C4-2B (cell line): Measurements from ENCODE around the gene NPY2R.

Experiments used
- H3K27ac ChIP-seq: fragments of 450-650 bp; 2 replicates; pipeline ENCODE4 v1.5.1; 2017
- ZFX ChIP-seq: fragments of 450-650 bp; IDR thresholded peaks from 2 replicates; pipeline ENCODE4 v1.6.1; 2017
- TF ChIP-seq, protein P1 (sequence below): fragments of 450-650 bp; conservative IDR thresholded peaks from 2 replicates; pipeline ENCODE4 v1.5.1; 2017; ENCODE audit warnings: mild to moderate bottlenecking

Gene NPY2R, protein sequence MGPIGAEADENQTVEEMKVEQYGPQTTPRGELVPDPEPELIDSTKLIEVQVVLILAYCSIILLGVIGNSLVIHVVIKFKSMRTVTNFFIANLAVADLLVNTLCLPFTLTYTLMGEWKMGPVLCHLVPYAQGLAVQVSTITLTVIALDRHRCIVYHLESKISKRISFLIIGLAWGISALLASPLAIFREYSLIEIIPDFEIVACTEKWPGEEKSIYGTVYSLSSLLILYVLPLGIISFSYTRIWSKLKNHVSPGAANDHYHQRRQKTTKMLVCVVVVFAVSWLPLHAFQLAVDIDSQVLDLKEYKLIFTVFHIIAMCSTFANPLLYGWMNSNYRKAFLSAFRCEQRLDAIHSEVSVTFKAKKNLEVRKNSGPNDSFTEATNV

DNA sequence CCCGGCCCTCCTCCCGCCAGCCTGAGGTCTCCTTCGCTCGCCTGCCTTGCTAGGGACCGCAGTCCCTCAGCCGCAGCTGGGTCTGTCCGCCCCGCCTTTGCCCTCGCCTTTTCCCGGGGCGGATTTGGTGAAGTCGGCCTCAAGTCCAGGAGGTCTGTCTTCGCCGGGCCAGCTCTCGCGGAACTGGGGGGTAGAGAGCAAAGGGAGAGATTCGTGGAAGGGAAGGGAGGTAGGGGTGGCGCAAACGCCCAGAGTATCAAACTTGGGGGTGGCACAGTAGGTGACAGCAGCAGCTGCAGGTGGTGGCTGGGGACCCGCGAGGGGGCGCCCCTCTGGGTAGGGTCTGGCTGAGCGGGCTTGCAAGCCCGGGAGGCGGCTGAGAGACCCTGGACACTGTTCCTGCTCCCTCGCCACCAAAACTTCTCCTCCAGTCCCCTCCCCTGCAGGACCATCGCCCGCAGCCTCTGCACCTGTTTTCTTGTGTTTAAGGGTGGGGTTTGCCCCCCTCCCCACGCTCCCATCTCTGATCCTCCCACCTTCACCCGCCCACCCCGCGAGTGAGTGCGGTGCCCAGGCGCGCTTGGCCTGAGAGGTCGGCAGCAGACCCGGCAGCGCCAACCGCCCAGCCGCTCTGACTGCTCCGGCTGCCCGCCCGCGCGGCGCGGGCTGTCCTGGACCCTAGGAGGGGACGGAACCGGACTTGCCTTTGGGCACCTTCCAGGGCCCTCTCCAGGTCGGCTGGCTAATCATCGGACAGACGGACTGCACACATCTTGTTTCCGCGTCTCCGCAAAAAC, at the start of gene NPY2R:
Gene NPY2R, plus strand, starts transcription at position 379 of the 797 bp plus-strand sequence. CDS start 5,304 bp downstream, outside the sequence.
- TF ChIP-seq, protein P1, sequence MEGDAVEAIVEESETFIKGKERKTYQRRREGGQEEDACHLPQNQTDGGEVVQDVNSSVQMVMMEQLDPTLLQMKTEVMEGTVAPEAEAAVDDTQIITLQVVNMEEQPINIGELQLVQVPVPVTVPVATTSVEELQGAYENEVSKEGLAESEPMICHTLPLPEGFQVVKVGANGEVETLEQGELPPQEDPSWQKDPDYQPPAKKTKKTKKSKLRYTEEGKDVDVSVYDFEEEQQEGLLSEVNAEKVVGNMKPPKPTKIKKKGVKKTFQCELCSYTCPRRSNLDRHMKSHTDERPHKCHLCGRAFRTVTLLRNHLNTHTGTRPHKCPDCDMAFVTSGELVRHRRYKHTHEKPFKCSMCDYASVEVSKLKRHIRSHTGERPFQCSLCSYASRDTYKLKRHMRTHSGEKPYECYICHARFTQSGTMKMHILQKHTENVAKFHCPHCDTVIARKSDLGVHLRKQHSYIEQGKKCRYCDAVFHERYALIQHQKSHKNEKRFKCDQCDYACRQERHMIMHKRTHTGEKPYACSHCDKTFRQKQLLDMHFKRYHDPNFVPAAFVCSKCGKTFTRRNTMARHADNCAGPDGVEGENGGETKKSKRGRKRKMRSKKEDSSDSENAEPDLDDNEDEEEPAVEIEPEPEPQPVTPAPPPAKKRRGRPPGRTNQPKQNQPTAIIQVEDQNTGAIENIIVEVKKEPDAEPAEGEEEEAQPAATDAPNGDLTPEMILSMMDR = no peak
- H3K27ac ChIP-seq = no peak within 1 kb of the TSS; the same call in 1 of the 2 replicates

DNA sequence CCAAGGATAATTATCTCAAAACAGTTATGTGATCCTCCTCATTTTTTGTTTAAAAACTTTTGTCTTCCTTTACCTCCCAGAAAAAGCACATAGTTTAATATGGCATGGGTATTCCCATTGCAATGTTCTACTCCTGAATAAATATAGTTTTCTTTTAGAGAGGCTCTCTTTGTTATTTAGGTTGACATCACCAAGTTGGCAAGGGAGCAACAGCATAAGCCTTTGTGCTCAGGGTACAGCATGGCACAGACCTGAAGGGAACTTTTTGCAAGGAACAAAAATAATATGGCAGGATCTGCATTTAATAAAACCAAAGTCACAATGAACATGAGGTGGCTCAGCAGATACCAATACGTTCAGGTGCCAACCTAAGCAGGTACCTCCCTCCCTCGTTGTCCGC, 47.1 kb upstream of the NPY2R start:
- TF ChIP-seq, protein P1 = no peak
- TF ChIP-seq ZFX = no peak

DNA sequence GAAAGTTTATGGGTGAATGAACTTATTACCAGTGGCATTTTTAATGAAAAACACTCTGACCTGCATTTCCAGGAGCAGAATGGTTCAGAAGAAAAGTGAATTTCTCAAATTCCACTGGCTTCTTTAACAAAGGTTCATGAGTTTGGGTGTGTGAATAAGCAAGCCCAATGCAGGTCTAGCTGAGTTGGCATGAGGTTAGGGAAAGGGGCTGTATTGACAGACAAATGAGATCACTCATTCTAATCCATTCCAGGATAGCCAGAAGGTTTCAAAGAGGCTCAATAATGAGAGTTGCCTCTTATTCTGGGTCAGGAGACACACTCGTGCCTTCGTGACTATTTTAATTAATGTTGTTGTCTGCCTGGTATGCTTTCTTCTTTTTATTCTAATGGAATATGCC, 43.7 kb upstream of the NPY2R start:
- H3K27ac ChIP-seq = no peak overlapping the region
- TF ChIP-seq, protein P1 = no peak
- no peak for TF ChIP-seq ZFX

More for the DNA sequence above, 47.1 kb upstream of the NPY2R start:
- no peak overlapping the region for H3K27ac ChIP-seq

DNA sequence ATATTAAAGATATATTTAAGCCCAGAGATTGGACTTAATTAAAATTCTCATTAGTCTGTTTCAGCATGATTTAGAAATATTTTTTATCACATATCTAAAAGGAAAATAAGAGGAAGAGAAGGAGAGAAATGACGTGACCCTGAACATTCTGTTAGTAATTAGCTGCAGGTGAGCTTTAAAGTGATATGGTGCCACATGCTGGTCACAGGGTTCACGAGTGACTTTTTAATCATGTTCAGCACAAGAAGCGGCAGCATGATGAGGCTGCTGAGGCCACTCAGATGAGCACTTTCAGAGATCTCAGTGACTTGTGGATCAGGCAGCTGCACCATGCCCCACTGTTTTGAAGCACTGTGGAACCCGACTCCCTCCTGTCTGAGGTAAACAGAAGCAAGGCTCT, 37.9 kb upstream of the NPY2R start:
- H3K27ac ChIP-seq = no peak overlapping the region
- no peak for TF ChIP-seq ZFX
- TF ChIP-seq, protein P1 = peak; percentile 19

DNA sequence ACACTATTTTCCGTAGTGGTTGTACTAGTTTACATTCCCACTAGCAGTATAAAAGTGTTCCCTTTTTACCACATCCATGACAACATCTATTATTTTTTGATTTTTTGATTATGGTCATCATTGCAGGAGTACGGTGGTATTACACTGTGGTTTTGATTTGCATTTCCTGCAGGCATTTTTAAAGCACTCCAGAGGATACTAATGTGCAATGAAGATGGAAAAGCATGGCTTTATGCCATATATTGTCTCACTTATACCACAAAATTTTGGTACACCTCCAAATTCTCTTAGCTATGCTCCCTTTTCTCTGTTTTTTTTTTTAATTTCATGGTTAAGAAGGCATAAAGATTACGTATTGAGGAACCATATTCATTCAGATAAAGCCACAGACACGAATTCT, 35.1 kb upstream of the NPY2R start:
- TF ChIP-seq ZFX = no peak
- TF ChIP-seq, protein P1 = no peak
- no peak overlapping the region for H3K27ac ChIP-seq

DNA sequence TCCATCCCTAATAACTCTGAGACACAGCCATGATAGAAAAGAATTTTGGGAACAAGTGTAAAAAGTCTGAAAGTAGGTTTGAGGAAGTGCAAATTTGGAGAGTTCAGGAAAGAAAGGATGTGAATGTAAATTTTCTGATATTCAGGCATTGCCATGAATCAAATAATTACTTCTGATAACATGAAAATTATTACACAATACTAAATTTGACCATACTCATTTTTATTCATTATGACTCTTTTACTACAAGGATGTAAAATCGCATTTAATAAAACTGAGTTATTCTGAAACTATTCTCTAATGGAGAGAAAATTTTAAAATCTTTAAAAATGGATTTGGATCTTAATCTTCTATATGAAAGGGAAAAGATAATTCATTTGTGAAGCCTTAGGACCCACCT, 33.8 kb upstream of the NPY2R start:
- H3K27ac ChIP-seq = no peak overlapping the region
- TF ChIP-seq, protein P1 = no peak

DNA sequence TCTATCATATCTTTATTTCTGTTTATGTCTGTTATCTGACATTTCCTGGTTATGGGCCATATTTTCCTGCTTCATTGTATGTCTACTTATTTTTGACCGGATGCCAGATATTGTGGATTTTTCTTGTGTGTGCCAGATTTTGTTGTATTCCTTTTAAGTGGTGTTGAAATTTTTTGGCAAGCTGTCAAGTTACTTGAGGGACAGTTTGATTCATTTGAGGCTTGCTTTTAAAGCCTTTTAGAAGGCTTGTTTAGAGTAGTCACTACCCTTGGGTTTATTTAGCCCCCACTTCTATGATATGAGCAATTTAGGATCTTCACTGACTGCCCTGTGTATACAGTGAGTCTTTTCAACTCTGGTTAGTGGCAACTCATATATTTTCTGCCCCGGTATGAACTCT, 29.2 kb upstream of the NPY2R start:
- no peak for TF ChIP-seq ZFX
- TF ChIP-seq, protein P1 = no peak
- no peak overlapping the region for H3K27ac ChIP-seq
